H7 (cell line): ENCODE measurements around the gene WDR27. TPM values are rescaled to one million over a fixed set of nuclear protein-coding genes. Genes with fewer than 3 reads are reported as not detected.
"Not testable (repeated sequence)": the region's sequence is repeated elsewhere in the genome, so short reads cannot be mapped to it uniquely, and the experiment has no call there.

Experiments used
- DNase-seq: peaks from one replicate; pipeline ENCODE4 v3.0.0; 2012
- H3K27me3 ChIP-seq: 2 replicates; pipeline ENCODE4 v1.6.0; 2011; ENCODE audit warnings: mild to moderate bottlenecking, low read length; ENCODE audit not compliant: control insufficient read depth, insufficient read depth
- H3K36me3 ChIP-seq: replicated peaks from 2 replicates; pipeline ENCODE4 v1.5.1; 2011; ENCODE audit warnings: low read length; ENCODE audit not compliant: control insufficient read depth, insufficient read depth
- H3K4me3 ChIP-seq: 2 replicates; pipeline ENCODE4 v1.5.1; 2011; ENCODE audit warnings: low read depth, mild to moderate bottlenecking, control low read depth, low read length, moderate library complexity; ENCODE audit not compliant: insufficient read depth
- total RNA-seq: library from RNA; depleted of rRNA; stranded (reverse); fragments of >200 nt; shearing (Covaris generic); gene quantifications from 2 replicates; pipeline ENCODE4 v1.2.3, GENCODE V29; 2014

WDR27 gene
- total RNA-seq, 1 experiment from 2014 or later: 45.4 TPM

DNA sequence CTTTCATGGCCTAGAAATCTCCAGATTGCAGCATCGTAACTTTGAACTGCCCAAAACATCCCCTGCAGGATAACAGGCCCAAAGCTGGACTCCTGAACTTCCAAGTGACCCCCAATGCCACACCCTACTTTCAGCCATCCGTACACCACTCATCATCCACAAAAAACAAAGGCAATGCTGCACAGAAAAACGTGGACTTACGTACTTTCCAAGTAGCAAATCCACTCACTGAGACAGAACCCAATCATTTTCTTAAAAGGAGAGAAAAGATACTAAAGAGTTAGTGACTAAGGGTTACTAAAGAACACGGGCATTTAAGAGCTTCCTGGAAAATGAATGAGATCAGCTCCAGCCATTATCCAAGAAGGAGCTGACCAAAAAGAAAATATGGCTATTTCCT, 211.0 kb downstream of the WDR27 start:
- H3K4me3 ChIP-seq: no peak overlapping the region
- H3K27me3 ChIP-seq: no peaks in the 10 kb centered on the region
- no peak for DNase-seq
- no peaks in the 10 kb centered on the region for H3K36me3 ChIP-seq

DNA sequence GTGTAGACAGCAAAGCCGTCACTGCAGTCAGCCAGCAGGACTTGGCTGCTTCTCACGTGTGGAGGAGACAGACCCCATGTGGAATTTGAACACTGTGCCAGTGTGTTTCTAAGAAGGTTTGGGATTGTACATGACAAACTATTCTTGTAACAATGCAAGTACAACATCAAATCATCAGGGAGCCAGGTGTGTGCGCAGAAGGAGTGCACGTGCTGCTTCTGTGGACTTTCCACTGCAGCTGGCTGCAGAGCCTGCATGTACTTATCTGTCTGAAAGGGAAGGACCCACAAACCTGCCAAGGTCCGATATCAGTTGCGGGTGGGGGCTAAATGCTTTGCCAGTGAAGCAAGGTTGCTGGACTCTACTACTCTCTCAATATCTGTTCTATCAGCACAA, 211.6 kb downstream of the WDR27 start:
- Histone ChIP-seq H3K4me3 (no peak overlapping the region), H3K36me3 (no peaks in the 10 kb centered on the region), H3K27me3 (no peaks in the 10 kb centered on the region)
- DNase-seq: no peak

DNA sequence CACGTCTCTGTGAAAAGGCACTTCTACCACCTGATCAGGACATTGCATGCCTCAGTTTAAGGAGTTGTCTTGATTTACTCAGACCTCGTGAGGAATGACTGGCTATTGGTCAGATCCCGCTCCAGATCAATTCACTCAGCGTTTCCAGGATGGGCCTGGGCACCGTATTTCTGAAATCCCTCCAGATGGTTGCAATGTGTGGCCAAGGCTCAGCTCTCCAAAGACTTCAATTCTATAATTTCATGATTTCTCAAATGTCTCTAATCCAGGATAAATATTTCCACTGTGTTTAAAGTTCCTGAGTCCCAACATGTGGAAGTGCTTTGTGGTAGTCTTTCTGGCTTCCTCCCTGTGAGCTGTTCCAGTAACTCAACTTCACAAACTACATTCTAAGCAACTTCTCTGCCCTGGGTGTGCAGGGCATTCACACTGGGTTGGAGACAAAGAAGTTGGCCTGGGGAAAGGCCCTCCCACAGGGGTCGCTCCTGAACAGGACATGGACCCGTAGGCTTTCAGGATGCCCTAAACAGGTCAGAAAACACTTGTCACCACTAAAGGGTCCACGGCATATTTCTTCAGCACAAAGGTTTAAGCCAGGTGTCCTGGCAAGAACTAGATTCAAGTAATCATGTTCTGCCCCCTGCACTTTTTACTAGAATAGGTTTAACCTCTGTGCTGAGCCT, 212.1 kb downstream of the WDR27 start:
- Histone ChIP-seq H3K36me3 (no peaks in the 10 kb centered on the region), H3K27me3 (no peaks in the 10 kb centered on the region), H3K4me3 (no peak overlapping the region)
- DNase-seq: peak; percentile 22

DNA sequence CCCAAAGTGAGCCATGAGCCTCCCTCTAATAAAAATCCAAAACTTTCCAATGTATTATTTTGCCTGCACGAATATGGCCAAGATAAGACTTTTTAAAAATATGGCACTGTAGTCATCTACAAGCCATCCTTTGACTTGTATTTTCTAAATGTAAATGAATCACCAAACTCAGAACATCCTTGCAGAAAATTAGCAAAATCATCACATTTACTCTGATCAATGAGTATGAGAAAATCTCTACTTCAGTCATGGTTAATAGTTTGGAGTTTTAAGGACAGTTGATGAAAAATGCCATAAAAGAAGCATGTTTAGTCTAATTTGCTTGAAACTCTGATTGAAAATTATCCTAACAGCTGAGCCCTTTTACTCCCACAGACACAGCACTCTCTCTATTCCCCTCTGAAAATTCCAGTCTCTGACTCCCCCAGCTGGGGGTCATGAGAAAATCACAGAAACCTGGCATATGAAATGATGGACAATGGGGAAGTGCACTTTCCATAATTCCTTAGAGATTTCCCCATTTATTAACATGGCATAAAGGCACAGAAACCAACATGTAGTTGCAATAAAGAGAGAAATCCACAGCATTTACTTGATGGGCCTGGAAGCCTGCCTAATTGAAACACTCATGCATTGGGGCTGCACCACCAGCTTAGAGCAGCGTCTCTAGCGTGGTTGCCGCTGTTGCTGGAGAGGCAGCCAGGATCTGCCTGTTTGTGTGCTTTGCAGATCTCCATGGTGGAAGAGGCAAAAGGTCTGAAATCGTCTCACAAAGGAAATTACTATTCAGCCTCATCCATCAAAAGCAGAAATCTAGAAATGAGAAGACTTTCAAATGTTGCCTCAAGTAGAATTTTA, 214.0 kb downstream of the WDR27 start:
- Histone ChIP-seq H3K36me3 (no peaks in the 10 kb centered on the region), H3K4me3 (no peak overlapping the region), H3K27me3 (no peaks in the 10 kb centered on the region)
- no peak for DNase-seq

DNA sequence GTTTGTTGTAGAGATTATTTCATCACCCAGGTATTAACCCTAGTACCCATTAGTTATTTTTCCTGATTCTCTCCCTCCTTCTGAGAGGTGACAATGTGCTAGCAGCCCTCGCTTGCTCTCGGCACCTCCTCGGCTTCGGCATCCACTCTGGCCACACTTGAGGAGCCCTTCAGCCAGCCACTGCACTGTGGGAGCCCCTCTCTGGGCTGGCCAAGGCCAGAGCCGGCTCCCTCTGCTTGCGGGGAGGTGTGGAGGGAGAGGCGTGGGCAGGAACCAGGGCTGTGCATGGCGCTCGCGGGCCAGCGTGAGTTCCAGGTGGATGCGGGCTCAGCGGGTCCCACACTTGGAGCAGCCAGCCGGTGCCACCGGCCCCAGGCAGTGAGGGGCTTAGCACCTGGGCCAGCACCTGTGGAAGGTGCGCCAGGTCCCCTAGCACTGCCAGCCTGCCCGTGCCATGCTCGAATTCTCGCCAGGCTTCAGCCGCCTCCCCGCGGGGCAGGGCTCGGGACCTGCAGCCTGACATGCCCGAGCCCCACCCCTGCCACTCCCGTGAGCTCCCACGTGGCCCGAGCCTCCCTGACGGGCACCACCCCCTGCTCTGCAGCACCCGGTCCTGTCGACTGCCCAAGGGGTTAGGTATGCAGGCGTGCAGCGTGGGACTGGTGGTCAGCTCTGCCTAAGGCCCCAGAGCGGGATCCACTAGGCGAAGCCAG, 221.9 kb downstream of the WDR27 start:
- Histone ChIP-seq H3K27me3 (no peaks in the 10 kb centered on the region), H3K36me3 (no peaks in the 10 kb centered on the region), H3K4me3 (no peak overlapping the region)
- no peak for DNase-seq

- H3K4me3 ChIP-seq: no peak overlapping the region
- no peak for DNase-seq
- no peaks in the 10 kb centered on the region for H3K36me3 ChIP-seq
- H3K27me3 ChIP-seq: no peaks in the 10 kb centered on the region
Measured at GRCh38 chr6:169474362-169474761, 227.5 kb downstream of the WDR27 start.

DNA sequence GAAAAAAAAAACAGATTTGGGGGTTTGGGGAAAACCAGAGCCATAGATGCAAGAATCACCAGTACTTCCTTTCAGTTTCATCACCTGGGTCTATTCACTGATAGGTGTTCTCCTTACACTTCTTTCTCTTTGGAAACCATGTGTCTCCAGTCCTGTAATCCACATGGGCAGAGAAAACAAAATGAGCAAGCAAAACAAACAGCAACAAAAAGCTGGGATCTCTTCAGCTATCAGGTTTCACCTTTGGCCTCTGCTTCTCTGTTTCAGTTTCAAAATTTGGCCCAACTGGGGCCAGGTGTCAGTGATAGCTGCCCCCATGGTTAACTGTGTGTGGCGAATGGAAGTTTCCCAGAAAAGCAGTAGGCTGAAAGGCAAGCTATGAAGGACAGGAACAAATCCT, 228.2 kb downstream of the WDR27 start:
- DNase-seq: no peak
- no peaks in the 10 kb centered on the region for H3K27me3 ChIP-seq
- H3K4me3 ChIP-seq: no peak overlapping the region
- no peaks in the 10 kb centered on the region for H3K36me3 ChIP-seq

- Histone ChIP-seq H3K36me3 (no peaks in the 10 kb centered on the region), H3K27me3 (no peaks in the 10 kb centered on the region), H3K4me3 (no peak overlapping the region)
- no peak for DNase-seq
Measured at GRCh38 chr6:169472786-169473416, 228.9 kb downstream of the WDR27 start.

DNA sequence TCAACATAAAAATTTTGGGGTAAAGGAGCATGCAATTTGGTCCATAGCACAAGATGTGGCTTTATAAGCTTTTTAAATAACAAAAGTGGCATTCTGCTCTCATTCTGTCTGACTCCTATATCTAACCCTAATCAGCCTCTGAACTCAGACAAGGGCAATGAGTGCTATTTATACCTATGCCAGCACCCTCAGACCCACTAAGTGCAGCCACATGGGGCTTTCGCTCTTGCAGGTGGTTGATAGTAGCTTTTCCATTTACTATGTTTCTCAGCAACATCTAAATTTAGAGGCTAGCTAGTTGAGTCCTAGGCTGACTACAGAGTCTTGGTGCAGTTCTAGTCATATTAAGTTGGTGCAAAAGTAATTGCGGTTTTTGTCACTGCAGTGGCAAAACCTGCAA, 231.0 kb downstream of the WDR27 start:
- DNase-seq: no peak
- Histone ChIP-seq H3K4me3 (no peak overlapping the region), H3K27me3 (no peaks in the 10 kb centered on the region), H3K36me3 (no peaks in the 10 kb centered on the region)

- H3K27me3 ChIP-seq: no peaks in the 10 kb centered on the region
- H3K4me3 ChIP-seq: no peak overlapping the region
- no peak for DNase-seq
- no peaks in the 10 kb centered on the region for H3K36me3 ChIP-seq
Measured at GRCh38 chr6:169469028-169469427, 232.8 kb downstream of the WDR27 start.

DNA sequence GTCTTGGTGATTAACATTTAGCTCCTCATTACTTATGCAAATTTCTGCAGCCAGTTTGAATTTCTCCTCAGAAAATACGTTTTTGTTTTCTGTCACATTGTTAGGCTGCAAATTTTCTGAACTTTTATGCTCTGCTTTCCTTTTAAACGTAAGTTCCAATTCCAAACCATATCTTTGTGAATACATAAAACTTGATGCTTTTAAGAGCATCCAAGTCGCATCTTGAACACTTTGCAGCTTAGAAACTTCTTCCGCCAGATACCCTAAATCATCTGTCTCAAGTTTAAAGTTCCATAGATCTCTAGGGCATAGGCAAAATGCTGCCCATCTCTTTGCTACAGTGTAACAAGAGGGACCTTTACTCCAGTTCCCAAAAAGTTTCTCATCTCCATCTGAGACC, 234.1 kb downstream of the WDR27 start:
- H3K27me3 ChIP-seq, H3K4me3 ChIP-seq, DNase-seq, H3K36me3 ChIP-seq: not testable (repeated sequence)

- H3K4me3 ChIP-seq, H3K27me3 ChIP-seq, DNase-seq, H3K36me3 ChIP-seq: not testable (repeated sequence)
Measured at GRCh38 chr6:169466256-169466655, 235.6 kb downstream of the WDR27 start.

- Histone ChIP-seq H3K36me3 (no peaks in the 10 kb centered on the region), H3K27me3 (no peaks in the 10 kb centered on the region), H3K4me3 (no peak overlapping the region)
- no peak for DNase-seq
Measured at GRCh38 chr6:169457762-169458161, 244.1 kb downstream of the WDR27 start.

DNA sequence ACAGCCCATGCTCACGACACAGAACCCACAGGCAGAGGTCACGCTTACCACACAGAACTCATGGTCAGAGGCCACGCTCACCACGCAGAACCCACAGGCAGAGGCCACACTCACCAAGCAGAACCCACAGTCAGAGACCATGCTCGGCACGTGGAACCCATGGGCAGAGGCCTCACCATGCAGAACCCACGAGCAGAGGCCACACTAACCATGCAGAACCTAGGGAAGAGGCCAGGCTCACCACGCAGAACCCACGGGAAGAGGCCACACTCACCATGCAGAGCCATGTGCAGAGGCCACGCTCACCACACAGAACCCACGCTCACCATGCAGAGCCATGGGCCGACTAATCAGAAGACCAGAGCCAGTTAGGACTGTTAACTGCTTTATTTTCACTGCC, 245.0 kb downstream of the WDR27 start:
- DNase-seq: no peak
- no peaks in the 10 kb centered on the region for H3K36me3 ChIP-seq

More for the DNA sequence above, 245.0 kb downstream of the WDR27 start:
- Histone ChIP-seq H3K4me3 (no peak overlapping the region), H3K27me3 (no peaks in the 10 kb centered on the region)
